NOMO-1 treated with DMSO at 0.1 percent for 48 hours (cell line): Measurements from ENCODE around the gene SLC13A4.
"Not testable (repeated sequence)": the region's sequence is repeated elsewhere in the genome, so short reads cannot be mapped to it uniquely, and the experiment has no call there.

Experiments used
- DNase-seq: peaks from one replicate; lab custom pipeline; 2025; ENCODE audit not compliant: unreplicated experiment; lab: John Stamatoyannopoulos, UW

SLC13A4 gene

DNA sequence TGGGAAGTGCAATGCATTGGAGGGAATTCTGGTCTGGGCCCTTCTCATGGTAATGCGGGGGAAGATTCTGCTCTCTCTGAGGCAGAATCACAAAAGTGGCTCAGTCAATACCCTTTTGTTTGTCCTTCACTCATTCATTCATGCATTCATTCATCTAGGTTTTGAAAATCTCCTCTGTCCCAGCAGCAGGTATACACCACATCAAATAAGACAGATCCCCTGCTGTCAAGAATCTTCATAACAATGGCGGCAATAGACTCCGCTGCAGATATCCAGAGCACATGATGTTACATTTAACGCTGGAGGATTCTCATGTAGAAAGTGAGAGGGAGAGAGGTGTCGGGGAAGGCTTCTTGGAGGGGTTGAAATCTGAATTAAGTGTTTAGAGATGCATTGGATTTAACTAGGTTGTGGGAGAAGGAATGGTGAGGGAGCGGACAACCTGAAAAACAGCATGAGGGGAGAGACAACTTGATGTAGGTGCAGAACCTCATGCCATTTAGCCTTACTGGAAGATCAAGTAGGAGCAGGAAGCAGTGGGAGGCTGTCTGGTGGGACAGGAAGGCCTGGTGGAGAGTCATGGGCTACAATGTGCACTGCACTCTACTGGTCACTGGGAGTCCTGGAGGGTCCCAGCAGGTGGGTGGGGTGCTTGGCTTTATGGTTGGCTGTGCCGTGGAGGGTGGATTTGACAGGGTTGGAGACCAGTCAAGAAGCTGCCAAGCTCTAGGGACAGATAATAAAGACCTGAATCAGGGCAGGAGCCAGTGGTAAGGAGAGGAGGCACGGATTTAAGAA lies 25.8 kb upstream of the SLC13A4 start:
- DNase-seq: no peak

DNA sequence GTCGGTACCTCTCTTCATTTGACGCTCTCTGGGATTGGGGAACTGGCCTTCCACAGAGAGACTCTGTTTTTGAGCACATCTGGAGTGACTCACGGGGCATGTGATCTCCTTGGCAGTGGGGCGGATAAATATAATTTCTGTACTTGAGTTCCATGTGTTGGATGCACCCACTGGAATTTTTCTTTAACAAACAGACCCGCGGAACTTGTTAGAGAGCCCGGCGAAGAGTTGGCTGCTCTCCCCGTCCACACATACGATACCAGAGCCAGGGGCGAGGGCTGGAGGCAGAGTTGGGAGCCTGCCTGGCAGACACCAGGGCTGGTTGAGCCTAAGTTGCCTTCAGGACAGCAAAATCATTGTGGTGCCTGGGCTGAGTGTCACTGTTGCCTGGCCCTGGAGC lies 20.8 kb upstream of the SLC13A4 start, which contains the start of gene FAM180A:
TSS of gene FAM180A (minus strand) at position 44 of the 400 bp plus-strand sequence. CDS start 233 bp downstream, outside the sequence.
- no peak for DNase-seq

DNA sequence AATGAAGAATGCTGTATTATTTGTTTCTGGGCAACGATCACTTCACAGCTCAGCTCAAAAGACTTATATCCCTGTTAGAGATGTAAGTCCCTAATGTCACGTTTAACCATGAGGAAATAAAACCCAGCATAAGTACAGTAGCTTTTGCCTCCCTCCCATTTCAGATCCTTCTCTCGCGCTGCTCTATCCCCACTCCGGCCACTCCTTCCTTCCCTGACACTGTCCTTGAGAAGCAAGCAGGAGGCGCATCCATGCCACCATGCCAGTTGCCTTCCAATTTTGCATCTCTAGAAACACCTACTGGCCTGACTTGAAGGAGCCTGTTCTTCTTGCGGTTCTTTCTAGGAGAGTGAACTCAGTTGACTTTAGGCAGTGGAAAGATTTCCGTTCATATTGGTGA lies 19.4 kb upstream of the SLC13A4 start:
- DNase-seq: no peak

DNA sequence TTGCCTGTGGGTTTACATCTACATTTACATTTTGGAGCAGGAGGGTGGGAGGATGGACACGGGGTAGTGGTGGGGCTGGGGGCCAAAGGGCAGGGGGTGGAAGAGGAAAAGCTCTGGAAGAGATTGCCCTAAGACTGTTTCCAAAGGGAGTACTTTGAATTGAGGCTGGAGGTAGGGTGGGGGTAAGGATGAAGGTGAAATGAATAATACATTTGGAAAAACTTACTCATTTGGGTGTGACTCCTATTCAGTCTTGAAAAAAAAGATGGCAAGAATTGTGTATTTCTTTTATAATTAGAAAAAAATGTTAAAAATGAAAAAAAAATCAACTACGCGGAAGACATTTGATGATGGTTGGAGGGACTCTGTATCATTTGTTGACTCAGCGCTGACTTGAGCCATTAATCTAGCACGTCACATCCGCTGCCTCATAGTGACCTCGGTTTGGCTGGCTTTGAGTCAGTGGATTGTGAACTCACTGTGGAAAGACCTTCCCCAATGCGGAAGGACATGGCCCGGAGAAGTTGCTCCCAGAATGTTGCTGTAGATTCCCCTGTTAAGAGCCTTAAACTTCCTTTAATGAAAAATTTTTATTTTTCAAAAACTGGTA lies 17.8 kb upstream of the SLC13A4 start:
- DNase-seq: no peak

DNA sequence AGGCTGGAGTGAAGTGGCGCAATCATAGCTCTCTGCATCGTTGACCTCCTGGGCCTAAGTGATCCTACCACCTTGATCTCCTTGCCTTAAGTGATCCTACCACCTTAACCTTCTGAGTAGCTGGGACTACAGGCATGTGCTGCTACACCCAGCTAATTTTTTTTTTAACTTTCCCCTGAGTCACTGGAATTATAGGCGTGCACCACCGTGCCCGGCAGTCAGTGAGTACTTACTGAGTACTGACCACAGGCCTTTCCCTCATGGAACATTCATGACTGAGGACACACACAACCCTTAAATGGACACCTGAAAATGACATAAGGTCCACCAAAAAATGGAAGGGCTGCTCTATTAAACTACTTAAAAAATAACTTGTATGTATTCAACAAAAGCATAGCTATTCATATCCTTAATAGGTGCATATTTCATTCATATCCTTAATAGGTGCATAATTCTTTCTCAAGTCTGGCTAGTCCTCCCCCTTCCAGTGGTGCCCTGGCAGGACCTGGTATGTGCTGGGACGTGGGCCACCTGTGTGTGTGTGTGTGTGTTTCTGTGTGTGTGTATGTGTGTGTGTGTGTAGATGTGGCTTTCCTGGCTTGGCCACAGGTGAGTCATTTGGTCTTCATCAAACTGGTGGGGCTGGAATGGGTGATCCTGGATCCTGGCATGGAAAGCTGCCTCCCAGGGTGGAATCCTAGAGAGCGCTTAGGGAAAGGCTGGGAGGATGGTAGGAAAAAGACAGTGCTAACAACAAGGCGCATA lies 17.1 kb upstream of the SLC13A4 start:
- DNase-seq: no peak

DNA sequence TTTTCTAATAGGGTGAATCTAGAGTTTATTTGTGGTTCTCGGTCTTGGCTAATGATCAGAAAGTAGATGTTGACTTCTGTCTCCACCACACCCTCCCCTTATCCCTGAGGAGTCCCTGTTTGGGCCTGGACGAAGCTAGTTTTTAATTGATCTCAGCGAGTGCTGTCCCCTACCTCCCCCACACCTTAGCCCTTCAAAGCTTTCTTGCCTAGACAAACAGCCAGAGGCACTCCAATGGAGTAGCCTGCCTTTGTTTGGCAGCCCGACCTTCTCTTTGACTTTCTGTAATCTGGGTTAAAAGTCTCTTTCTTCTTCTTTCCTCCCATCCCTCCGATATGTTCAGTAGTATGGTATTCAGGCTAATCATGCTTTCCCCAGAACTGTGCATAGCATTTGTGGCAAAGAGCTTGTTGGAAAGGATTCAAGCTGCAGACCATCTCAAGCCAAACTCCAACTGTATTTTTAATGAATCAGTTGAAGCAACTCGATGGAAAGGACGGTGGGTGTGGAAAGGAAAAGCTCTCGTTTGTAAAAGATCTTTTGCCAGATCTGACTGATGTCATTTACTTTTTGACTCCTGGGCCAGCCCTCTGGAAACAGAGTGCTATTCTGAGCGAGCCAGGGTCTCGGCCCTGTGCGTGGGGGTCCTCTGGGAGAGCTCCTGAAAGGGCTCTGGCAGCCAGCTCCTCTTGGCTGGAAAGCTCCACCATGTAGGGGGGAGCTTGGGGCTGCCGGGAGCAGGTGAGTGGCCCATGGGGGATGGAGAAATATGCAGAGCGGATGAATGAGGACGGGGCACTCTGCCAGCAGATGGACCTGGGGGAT lies 16.1 kb upstream of the SLC13A4 start:
- no peak for DNase-seq

DNA sequence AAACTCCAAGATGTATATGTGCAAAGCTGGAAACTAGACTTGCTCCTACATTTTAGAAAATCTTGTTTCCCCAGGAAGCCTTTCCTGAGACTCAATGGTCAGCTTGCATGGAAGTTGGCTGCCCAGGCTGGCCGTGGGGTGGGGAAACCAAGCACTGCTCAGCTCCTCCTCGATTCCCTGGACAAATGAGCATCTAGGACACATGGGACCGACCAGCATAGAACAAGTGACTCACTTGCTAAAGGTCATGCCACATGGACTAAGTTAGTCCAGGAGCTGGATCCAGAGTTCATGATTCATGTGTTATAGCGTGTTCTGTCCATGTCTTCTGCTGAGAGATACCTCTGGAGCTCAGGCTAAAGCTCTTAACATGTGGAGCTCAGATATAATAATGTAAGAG lies 14.4 kb upstream of the SLC13A4 start:
- no peak for DNase-seq

DNA sequence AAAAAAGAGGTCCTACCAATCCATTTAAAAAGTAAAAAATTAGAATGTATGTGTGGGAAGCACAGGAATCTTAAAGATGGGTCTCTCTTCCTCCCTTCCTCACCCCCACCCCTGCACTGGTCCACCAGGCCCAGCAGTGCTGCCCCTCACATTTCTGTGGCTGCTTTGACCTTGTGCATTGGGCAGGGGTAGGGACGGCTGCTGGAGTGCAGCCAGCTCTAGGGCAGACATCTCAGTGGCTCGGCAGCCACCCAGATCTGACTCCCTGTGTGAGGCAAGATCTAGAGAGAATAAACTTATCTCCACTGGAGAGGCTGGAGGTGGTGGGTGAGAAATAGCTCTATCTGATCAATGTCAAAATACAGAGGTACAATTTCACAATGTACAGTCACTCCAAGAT lies 13.9 kb upstream of the SLC13A4 start:
- DNase-seq: no peak

DNA sequence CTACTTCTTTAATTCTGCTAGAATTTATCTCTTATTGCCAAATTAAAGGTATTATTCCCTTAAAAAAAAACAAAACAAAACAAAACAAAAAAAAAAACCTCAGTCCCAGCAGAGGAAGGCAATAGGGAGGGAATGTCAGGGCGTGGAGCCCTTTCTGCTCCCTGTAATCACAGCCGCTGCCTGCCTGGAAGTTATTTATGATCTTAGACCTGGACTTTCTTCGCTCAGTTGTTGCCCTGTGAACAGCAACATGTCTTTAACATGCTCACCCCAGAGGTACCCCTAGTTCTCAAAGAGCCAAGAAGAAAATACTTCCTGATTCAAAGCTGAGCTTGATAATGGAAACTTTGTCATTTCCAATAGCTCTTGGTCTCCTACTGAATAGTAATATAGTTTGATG lies 12.9 kb upstream of the SLC13A4 start:
- DNase-seq: no peak

DNA sequence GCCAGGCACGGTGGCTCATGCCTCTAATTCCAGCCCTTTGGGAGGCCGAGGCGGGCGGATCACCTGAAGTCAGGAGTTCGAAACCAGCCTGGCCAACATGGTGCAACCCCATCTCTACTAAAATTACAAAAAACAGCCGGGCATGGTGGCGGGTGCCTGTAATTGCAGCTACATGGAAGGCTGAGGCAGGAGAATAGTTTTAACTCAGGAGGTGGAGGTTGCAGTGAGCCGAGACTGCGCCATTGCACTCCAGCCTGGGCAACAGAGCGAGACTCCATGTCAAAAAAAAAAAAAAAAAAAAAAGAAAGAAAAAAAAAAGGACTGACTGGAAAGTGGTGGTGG lies 9.3 kb upstream of the SLC13A4 start:
- DNase-seq: not testable (repeated sequence)

DNA sequence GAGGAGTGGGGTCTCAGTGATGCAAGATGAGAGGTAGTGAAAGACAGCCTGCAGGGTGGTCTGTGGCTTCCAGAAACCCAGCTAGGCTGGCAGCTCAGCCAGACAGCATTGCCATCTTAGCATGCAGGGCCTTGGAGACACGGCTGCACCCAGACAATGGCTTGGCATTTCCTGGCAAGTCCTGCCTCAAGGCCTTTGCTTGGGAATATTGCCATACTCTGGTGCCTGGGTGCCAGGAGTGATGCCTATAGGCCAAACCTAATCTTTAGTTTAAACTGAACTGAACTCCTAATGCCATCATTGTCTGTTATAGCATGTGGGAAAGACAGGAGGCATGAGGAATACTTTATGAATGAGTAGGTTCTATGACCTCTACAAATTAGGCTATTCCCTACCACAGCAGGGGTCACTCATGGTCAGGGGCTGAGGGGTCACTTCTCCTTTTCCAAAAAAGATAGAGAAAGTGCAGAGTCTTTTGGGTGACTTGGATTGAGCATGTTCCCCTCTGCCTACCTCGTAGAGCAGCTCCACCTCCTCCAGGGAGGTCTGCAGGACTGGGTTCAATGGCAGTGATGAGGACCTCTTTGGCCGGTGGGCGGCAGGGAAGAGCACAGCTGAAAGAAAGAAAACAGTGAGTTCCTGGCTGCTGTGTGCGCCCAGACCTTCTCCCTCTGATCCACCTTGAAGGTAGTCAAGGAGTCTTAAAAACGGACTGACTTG lies 8.8 kb upstream of the SLC13A4 start:
- DNase-seq: no peak

DNA sequence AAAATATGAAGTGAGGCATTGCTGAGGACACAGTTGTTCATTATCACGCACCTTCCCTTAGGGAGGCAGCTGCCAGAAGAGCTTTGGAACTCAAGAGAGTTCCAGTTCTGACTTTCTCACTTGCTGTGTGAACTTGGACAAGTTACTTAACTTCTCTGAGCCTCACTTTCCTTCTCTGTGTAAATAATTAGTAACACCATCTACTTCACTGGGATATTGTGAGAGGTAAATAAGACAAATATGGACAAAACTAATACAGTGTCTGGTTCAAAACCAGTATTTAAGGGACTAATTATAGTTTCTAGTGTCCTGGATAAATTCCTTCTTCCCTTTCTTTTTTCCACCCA lies 6.3 kb upstream of the SLC13A4 start:
- no peak for DNase-seq

DNA sequence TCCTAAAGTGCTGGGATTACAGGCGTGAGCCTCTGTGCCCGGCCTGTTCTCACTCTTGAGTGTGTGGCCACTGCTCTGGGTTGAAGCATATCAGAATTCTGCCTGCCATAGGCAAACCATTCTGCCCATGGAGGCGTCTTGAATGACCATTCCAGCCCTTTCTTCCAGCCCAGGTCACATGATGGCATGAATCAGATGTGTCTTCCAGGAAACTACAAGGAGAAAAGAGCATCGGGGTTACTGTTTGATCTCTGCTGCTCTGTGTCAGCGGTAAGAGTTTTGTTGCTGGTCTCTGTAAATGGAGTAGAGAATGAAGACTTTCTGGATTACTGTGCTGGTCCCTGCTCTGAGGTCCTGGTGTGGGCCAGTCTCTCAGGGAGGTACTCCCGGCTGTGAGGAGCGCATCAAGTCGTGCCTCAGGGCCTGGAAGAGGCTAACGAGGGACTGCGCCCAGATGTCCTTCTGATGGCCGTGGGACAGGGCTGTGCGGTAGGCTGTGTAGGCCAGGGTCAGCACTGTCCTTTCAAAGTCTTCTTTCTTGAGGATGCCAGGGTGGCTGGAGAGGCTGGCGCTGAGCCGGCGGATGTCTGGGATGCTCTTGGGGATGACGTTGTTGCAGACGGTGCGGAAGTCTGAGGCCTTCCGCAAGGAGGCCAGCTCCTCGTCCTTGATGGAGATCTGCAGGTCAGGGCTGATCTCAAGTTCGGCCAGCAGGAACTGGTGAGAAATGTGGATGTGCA lies 5.8 kb upstream of the SLC13A4 start:
- no peak for DNase-seq

DNA sequence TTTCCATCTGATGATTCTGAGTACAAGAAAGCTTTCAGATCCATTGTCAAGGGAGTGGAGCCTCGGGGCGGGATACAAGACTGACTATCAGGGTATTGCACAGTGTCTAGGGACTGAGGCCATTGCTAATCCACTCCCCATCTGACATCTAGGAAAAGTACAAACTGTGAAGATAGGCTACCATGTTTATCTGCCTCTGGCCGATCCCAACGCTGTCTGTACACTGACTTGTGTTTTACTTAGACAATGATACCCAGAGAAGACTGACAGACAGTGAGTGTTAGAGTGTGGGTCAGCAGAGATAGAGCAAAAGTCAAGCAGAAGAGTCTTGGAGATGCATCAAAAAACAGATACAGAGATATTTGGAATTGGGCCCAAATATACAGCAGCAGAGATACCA lies 3.1 kb upstream of the SLC13A4 start:
- DNase-seq: no peak

DNA sequence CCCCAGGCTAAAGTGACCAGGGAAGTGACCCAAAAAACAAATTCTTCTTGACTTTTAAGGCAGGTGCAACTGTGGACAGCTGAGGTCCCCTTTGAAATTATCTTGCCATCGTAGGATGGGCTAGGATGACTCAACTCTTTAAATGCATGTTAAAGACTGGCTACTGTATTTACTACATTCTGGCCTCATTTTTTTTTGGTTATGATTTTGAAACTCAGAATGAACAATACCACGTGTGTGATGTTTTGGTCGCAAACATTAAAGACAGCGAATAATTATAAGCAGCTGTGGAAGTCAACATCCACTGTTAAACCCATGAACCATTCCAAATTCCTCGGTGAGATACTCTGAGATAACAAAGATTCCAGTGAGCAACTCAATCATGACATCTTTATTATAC lies 1.2 kb upstream of the SLC13A4 start:
- no peak for DNase-seq

DNA sequence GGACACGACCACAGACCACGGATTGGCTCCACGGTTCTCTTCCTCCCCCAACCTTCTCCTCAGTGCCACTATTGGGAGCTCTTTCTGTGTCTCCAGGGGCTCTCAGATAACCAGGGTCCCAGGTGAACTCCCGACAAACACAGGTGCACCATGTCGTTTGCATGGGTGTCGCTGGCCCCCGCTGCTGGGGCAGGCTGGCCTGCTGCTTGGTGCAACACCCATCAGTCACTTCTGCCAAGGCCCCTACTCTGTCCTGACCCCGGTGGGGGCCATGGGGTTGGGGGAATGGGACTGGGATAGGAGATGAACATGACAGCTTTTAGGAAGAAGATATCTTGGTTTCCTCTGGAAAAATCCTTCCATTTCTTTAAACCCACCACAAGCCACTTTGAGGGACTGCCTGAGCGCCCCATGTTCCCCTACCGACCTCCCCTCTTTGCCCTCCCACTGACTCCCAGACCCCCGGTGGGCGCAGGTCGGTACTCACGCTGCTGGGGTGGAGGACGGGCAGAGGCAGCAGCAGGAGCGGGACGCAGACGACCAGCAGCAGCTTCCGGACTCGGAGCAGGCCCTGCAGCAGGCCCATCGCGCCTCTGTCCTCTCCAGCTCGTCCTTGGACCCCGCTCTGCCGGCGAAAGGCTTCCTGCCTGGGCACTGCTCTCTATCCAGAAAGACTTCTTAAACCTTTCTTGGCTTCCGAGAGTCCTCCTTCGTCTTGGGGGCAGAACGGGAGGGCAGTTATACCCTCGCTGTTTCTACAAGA lies 894 bp downstream of the SLC13A4 start:
- DNase-seq: no peak

DNA sequence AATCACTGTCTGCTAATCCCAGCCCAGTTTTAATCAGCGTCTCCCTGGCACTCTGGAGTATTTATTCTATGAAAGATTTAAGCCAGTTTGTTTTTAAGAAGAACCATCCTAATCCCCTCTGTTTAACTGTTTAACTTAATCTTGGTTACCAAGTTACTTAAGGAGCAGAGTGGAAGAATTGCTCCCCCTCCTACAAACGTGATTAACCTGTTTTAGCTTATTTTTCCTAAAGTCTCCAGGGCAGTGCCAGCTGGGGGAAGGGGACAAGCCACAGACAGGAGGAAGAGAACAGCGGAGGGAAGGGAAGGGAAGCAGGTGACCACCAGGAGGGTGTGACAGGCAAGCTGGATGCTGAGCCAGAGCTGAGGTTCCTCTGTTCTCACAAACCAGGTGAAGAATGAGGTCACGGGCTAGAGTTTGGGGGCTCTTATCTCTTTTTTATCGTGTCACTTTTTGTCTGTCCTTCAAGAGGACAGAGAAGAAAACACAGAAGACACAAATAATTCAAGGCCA lies 1.7 kb downstream of the SLC13A4 start:
- DNase-seq: no peak

DNA sequence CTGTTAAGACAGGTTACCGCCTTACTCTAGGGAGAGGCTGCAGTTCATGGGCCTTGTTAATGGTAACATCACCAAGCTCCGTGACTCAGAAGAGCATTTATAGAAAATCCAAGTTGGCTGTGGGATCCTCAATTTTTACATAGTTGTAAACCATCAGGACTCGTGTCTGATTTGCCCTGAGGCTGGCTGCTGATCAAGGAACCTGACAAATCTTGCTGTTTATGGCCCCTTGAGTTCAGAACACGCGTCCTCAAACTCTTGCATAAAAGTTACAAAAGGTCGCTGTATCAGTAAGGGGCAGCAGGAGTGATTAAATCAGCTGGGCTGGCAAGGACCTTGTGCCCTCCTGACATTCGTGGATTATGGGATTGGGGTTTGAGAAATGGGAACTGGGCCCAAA lies 4.6 kb downstream of the SLC13A4 start:
- DNase-seq: no peak

DNA sequence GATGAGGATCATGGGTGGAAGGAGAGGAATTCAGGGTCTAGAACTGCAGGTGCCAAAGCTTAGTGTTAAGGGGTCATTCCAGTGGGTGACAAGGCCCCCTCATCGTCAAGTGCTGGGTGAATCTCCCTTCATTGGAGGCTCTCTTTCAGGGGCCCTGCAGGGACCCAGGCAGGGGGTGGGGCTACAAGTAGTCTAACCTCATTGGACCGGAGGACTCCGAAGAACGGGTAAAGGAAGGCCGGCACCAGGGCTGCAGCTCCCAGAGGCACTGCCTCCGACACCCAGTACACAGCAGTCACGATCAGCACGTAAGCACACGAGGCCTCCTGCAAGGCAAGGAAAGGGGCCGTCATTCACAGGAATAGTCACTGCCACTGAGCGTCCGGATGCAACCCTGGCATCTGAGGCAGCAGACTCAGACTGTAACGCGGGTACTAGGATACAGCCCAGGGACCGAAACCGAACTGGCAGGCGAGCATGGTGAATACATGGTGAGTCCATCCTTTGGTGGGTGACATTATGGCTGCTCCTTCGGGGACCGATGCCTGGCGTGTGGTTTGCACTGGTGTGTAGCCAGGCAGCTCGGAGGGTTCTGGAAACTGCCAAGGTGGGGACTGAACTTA lies 6.7 kb downstream of the SLC13A4 start:
- no peak for DNase-seq
